Kidney tubule cell (primary cell): ENCODE results near the gene ADAMTS2.

Experiments used
- DNase-seq: peaks from one replicate; pipeline ENCODE4 v3.0.0-alpha.2; 2018; ENCODE audit warnings: low spot score

ADAMTS2 gene

GRCh38 chr5:179266291-179267070 is 78.8 kb downstream of the ADAMTS2 start:
- DNase-seq, result no peak

- peak; percentile 94 for DNase-seq
These were observed 79.6 kb downstream of the ADAMTS2 start for GRCh38 chr5:179265514-179266290.

GRCh38 chr5:179264783-179265513 is 80.3 kb downstream of the ADAMTS2 start:
- no peak for DNase-seq

GRCh38 chr5:179264053-179264782 is 81.0 kb downstream of the ADAMTS2 start:
- DNase-seq, result no peak

GRCh38 chr5:179263391-179264052 is 81.7 kb downstream of the ADAMTS2 start:
- no peak for DNase-seq

GRCh38 chr5:179262126-179262920 is 82.9 kb downstream of the ADAMTS2 start:
- DNase-seq, result no peak

- no peak for DNase-seq
These were observed 83.7 kb downstream of the ADAMTS2 start for GRCh38 chr5:179261301-179262125.

GRCh38 chr5:179260324-179261070 is 84.8 kb downstream of the ADAMTS2 start:
- DNase-seq, result no peak

- no peak for DNase-seq
These were observed 85.4 kb downstream of the ADAMTS2 start for GRCh38 chr5:179259731-179260323.

GRCh38 chr5:179258922-179259730 is 86.1 kb downstream of the ADAMTS2 start:
- DNase-seq, result peak; percentile 19

GRCh38 chr5:179258001-179258921 is 87.0 kb downstream of the ADAMTS2 start:
- DNase-seq, result no peak

GRCh38 chr5:179257176-179257682 is 88.0 kb downstream of the ADAMTS2 start:
- no peak for DNase-seq

GRCh38 chr5:179256328-179257175 is 88.7 kb downstream of the ADAMTS2 start:
- DNase-seq, result no peak

- no peak for DNase-seq
These were observed 89.5 kb downstream of the ADAMTS2 start for GRCh38 chr5:179255527-179256327.
